ENCODE measurements around the gene RRP9. TPM values are rescaled to one million over a fixed set of nuclear protein-coding genes. Genes with fewer than 3 reads are reported as not detected.

The RRP9 gene
- polyA plus RNA-seq, 1 donor from 2014 or later: 26.8 TPM

- no peaks in the 10 kb centered on the region for H4K20me1 ChIP-seq (ENCODE audit: insufficient read depth)
- no peak overlapping the region for H2AFZ ChIP-seq (ENCODE audit: low read depth, low read length)
- no peaks in the 10 kb centered on the region for H3K27me3 ChIP-seq (ENCODE audit: insufficient read depth, low read depth, low read length)
- no peaks in the 10 kb centered on the region for H3K36me3 ChIP-seq (ENCODE audit: insufficient read depth, low read length)
- H3K79me2 ChIP-seq (replicated peaks; ENCODE audit: insufficient read depth, low read length): no peaks in the 10 kb centered on the region
- no peaks in the 10 kb centered on the region for H3F3A ChIP-seq (ENCODE audit: insufficient read depth, low read length, poor library complexity, severe bottlenecking)
- TF ChIP-seq TAF1 (IDR thresholded peaks at IDR 0.05; ENCODE audit: low read depth) (no peak), CTCF (IDR thresholded peaks at IDR 0.05; ENCODE audit: poor library complexity, severe bottlenecking) (no peak), EZH2 (IDR thresholded peaks at IDR 0.05; ENCODE audit: borderline replicate concordance, insufficient read depth, low read length, poor library complexity, severe bottlenecking) (no peak), MXI1 (conservative IDR thresholded peaks at IDR 0.05; ENCODE audit: poor library complexity, severe bottlenecking) (no peak), SMC3 (conservative IDR thresholded peaks at IDR 0.05; ENCODE audit: poor library complexity) (no peak), RAD21 (conservative IDR thresholded peaks at IDR 0.05) (no peak)
- H3K9ac ChIP-seq (ENCODE audit: low read length): no peak overlapping the region
- no peaks in the 10 kb centered on the region for H3K9me3 ChIP-seq (ENCODE audit: low read length)
- H3K9me2 ChIP-seq (ENCODE audit: insufficient read depth, low read length): no peaks in the 10 kb centered on the region
- H3K4me3 ChIP-seq (ENCODE audit: low read length): no peak overlapping the region
- H3K4me2 ChIP-seq (ENCODE audit: low read length): no peak overlapping the region
- H3K27ac ChIP-seq (ENCODE audit: low read length): no peak overlapping the region
These were observed 20.6 kb downstream of the RRP9 start for GRCh38 chr3:51921081-51921578.

- Histone ChIP-seq H3K4me2 (ENCODE audit: low read length) (no peak overlapping the region), H3K27ac (ENCODE audit: low read length) (no peak overlapping the region), H3K79me2 (replicated peaks; ENCODE audit: insufficient read depth, low read length) (no peaks in the 10 kb centered on the region), H3K36me3 (ENCODE audit: insufficient read depth, low read length) (no peaks in the 10 kb centered on the region), H3K4me3 (ENCODE audit: low read length) (no peak overlapping the region), H2AFZ (ENCODE audit: low read depth, low read length) (no peak overlapping the region), H3K9me2 (ENCODE audit: insufficient read depth, low read length) (no peaks in the 10 kb centered on the region), H3K27me3 (ENCODE audit: insufficient read depth, low read depth, low read length) (no peaks in the 10 kb centered on the region), H3K9me3 (ENCODE audit: low read length) (no peaks in the 10 kb centered on the region), H4K20me1 (ENCODE audit: insufficient read depth) (no peaks in the 10 kb centered on the region), H3K9ac (ENCODE audit: low read length) (no peak overlapping the region), H3F3A (ENCODE audit: insufficient read depth, low read length, poor library complexity, severe bottlenecking) (no peaks in the 10 kb centered on the region)
- no peak for TF ChIP-seq REST (IDR thresholded peaks at IDR 0.05; ENCODE audit: borderline replicate concordance)
These were observed 25.3 kb downstream of the RRP9 start for GRCh38 chr3:51916418-51916817.

GRCh38 chr3:51908026-51908425 lies 33.7 kb downstream of the RRP9 start:
- Histone ChIP-seq H3K9ac (ENCODE audit: low read length) (no peak overlapping the region), H3K9me3 (ENCODE audit: low read length) (no peaks in the 10 kb centered on the region), H2AFZ (ENCODE audit: low read depth, low read length) (no peak overlapping the region), H3K79me2 (replicated peaks; ENCODE audit: insufficient read depth, low read length) (no peaks in the 10 kb centered on the region), H3K36me3 (ENCODE audit: insufficient read depth, low read length) (no peaks in the 10 kb centered on the region), H3F3A (ENCODE audit: insufficient read depth, low read length, poor library complexity, severe bottlenecking) (no peaks in the 10 kb centered on the region), H4K20me1 (ENCODE audit: insufficient read depth) (no peaks in the 10 kb centered on the region), H3K27me3 (ENCODE audit: insufficient read depth, low read depth, low read length) (no peaks in the 10 kb centered on the region), H3K9me2 (ENCODE audit: insufficient read depth, low read length) (no peaks in the 10 kb centered on the region), H3K4me2 (ENCODE audit: low read length) (no peak overlapping the region), H3K4me3 (ENCODE audit: low read length) (no peak overlapping the region), H3K27ac (ENCODE audit: low read length) (no peak overlapping the region)
- TF ChIP-seq REST (IDR thresholded peaks at IDR 0.05; ENCODE audit: borderline replicate concordance) (no peak), MXI1 (conservative IDR thresholded peaks at IDR 0.05; ENCODE audit: poor library complexity, severe bottlenecking) (no peak), EZH2 (IDR thresholded peaks at IDR 0.05; ENCODE audit: borderline replicate concordance, insufficient read depth, low read length, poor library complexity, severe bottlenecking) (no peak), RAD21 (conservative IDR thresholded peaks at IDR 0.05) (no peak), SMC3 (conservative IDR thresholded peaks at IDR 0.05; ENCODE audit: poor library complexity) (no peak), CTCF (IDR thresholded peaks at IDR 0.05; ENCODE audit: poor library complexity, severe bottlenecking) (no peak), POLR2AphosphoS5 (IDR thresholded peaks at IDR 0.05) (no peak), EP300 (conservative IDR thresholded peaks at IDR 0.05; ENCODE audit: poor library complexity, severe bottlenecking) (no peak), TAF1 (IDR thresholded peaks at IDR 0.05; ENCODE audit: low read depth) (no peak)
